ENCODE measurements around the gene ZNF44.
"Not testable (repeated sequence)": the region's sequence is repeated elsewhere in the genome, so short reads cannot be mapped to it uniquely, and the experiment has no call there.

Gene ZNF44

GRCh38 chr19:12294249-12295158 lies at the start of gene ZNF44:
TSS of gene ZNF44 (minus strand) at chr19:12294883. CDS start at chr19:12294694, 189 bp downstream.
- H3K4me1 ChIP-seq (ENCODE audit: control insufficient read depth, low read depth, low read length), result peaks cover 3% of the 10 kb centered on the region

DNA sequence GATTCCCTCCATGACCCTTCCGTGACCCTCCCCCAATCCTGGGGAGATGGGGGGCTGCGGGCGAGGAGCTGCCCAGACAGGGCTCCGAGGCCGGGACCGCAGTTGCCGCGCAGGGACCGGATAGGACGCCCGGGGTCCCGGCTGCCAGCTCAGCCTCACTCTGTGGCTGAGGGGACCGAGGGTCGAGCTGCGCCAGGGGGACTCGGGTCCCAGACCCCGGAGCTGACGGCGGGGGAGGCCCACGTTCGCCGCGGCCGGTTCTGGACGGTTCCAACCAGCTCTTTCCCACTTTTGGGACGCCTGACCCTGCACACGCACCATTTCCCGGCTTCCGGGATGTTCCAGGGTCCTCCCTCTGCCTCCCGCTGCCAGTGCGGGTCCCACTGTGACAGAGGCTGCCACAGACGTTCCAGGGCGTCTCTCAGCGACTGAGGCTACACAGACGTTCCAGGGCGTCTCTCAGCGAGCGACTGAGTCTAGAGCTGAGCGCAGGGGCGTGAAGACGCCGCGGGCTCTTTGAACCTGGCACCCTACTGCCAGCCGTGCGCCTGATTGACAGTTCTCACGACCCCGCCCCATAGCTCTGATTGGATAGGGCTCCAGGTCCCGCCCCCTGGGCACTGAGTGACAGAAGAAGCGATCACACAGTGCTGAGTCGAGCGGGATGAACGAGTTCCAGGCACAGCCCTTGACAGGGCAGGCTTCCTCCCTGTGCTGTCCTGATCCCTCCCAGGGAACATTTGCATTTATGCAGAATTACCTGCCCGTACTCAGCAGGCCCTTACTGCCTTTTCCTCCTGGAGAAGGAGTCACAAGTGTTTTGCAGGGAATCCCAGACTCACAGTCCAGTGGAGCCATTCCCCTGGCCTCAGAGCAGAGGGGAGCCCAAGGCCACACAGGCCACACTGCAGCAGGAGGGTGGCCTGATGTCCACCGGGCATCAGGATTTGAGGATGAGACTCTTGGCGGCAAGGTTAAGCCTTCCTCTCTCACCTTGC lies 38.8 kb upstream of the ZNF44 start, which contains the start of gene ZNF563:
Gene ZNF563 (minus strand): TSS at position 472 of the 998 bp plus-strand sequence. CDS start 151 bp downstream, at position 321.
- peak within 1 kb of the TSS; percentile 70 for H3K4me3 ChIP-seq (ENCODE audit: low read length)
- H3K9me3 ChIP-seq (ENCODE audit: control insufficient read depth, low read depth, low read length), result no peaks in the 10 kb centered on the region
- peaks cover 10% of the 10 kb centered on the region for H3K4me1 ChIP-seq (ENCODE audit: control insufficient read depth, low read depth, low read length)
- H3K36me3 ChIP-seq (ENCODE audit: control insufficient read depth, low read depth, low read length), result no peaks in the 10 kb centered on the region
- H3K27me3 ChIP-seq (ENCODE audit: control insufficient read depth, insufficient read depth, low read length), result peaks cover 16% of the 10 kb centered on the region
- peak within 1 kb of the TSS; percentile 28 for H3K9ac ChIP-seq (ENCODE audit: low read length)
- no peak within 1 kb of the TSS for H3K27ac ChIP-seq (ENCODE audit: low read length)

More at GRCh38 chr19:12294249-12295158, at the start of gene ZNF44:
- Histone ChIP-seq H3K27ac (ENCODE audit: low read length) (no peak within 1 kb of the TSS), H3K27me3 (ENCODE audit: control insufficient read depth, insufficient read depth, low read length) (no peaks in the 10 kb centered on the region), H3K9ac (ENCODE audit: low read length) (peak within 1 kb of the TSS; percentile 55), H3K4me3 (ENCODE audit: low read length) (peak within 1 kb of the TSS; percentile 87), H3K9me3 (ENCODE audit: control insufficient read depth, low read depth, low read length) (no peaks in the 10 kb centered on the region), H3K36me3 (ENCODE audit: control insufficient read depth, low read depth, low read length) (no peaks in the 10 kb centered on the region)

- Histone ChIP-seq H3K27ac (ENCODE audit: low read length) (no peak overlapping the region), H3K4me1 (ENCODE audit: control insufficient read depth, low read depth, low read length) (peaks cover 10% of the 10 kb centered on the region), H3K27me3 (ENCODE audit: control insufficient read depth, insufficient read depth, low read length) (peaks cover 16% of the 10 kb centered on the region), H3K9ac (ENCODE audit: low read length) (no peak overlapping the region), H3K36me3 (ENCODE audit: control insufficient read depth, low read depth, low read length) (no peaks in the 10 kb centered on the region), H3K9me3 (ENCODE audit: control insufficient read depth, low read depth, low read length) (no peaks in the 10 kb centered on the region), H3K4me3 (ENCODE audit: low read length) (no peak overlapping the region)
Observed at GRCh38 chr19:12331211-12331941, 36.7 kb upstream of the ZNF44 start.

DNA sequence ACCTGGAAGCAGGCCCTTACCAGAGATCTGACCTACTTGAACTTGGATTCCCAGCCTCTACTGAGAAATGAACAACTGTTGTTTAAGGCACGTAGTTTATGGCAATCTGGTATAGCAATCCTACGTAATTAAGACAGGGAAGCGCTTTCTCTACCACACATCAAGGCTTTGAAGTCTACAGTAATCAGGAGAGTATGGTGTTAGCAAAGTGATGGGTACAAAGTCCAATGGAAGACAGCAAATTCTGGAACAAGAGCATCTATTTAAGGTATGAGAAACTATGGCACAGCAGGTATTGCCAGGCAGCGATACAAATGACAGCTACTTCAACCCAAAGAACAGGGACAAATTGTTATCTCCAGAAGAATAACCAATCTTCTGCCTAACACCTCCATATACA lies 35.7 kb upstream of the ZNF44 start:
- Histone ChIP-seq H3K36me3 (ENCODE audit: control insufficient read depth, low read depth, low read length) (no peaks in the 10 kb centered on the region), H3K4me1 (ENCODE audit: control insufficient read depth, low read depth, low read length) (peaks cover 10% of the 10 kb centered on the region), H3K4me3 (ENCODE audit: low read length) (no peak overlapping the region), H3K27ac (ENCODE audit: low read length) (no peak overlapping the region), H3K9me3 (ENCODE audit: control insufficient read depth, low read depth, low read length) (no peaks in the 10 kb centered on the region), H3K27me3 (ENCODE audit: control insufficient read depth, insufficient read depth, low read length) (peaks cover 16% of the 10 kb centered on the region), H3K9ac (ENCODE audit: low read length) (no peak overlapping the region)

GRCh38 chr19:12325690-12326089 lies 31.0 kb upstream of the ZNF44 start:
- Histone ChIP-seq H3K36me3 (ENCODE audit: control insufficient read depth, low read depth, low read length) (no peaks in the 10 kb centered on the region), H3K27me3 (ENCODE audit: control insufficient read depth, insufficient read depth, low read length) (no peaks in the 10 kb centered on the region), H3K27ac (ENCODE audit: low read length) (no peak overlapping the region), H3K4me3 (ENCODE audit: low read length) (no peak overlapping the region), H3K9ac (ENCODE audit: low read length) (no peak overlapping the region), H3K4me1 (ENCODE audit: control insufficient read depth, low read depth, low read length) (no peaks in the 10 kb centered on the region), H3K9me3 (ENCODE audit: control insufficient read depth, low read depth, low read length) (peaks cover 9% of the 10 kb centered on the region)

- H3K9me3 ChIP-seq (ENCODE audit: control insufficient read depth, low read depth, low read length), result peaks cover 9% of the 10 kb centered on the region
- no peaks in the 10 kb centered on the region for H3K27me3 ChIP-seq (ENCODE audit: control insufficient read depth, insufficient read depth, low read length)
- H3K36me3 ChIP-seq (ENCODE audit: control insufficient read depth, low read depth, low read length), result no peaks in the 10 kb centered on the region
Observed at GRCh38 chr19:12318782-12319413, 24.2 kb upstream of the ZNF44 start.

GRCh38 chr19:12314553-12314952 lies 19.9 kb upstream of the ZNF44 start:
- Histone ChIP-seq H3K36me3 (ENCODE audit: control insufficient read depth, low read depth, low read length) (no peaks in the 10 kb centered on the region), H3K4me1 (ENCODE audit: control insufficient read depth, low read depth, low read length) (no peaks in the 10 kb centered on the region), H3K9ac (ENCODE audit: low read length) (no peak overlapping the region), H3K4me3 (ENCODE audit: low read length) (no peak overlapping the region), H3K9me3 (ENCODE audit: control insufficient read depth, low read depth, low read length) (no peaks in the 10 kb centered on the region), H3K27ac (ENCODE audit: low read length) (no peak overlapping the region), H3K27me3 (ENCODE audit: control insufficient read depth, insufficient read depth, low read length) (no peaks in the 10 kb centered on the region)

More at GRCh38 chr19:12318782-12319413, 24.2 kb upstream of the ZNF44 start:
- Histone ChIP-seq H3K27ac (ENCODE audit: low read length) (no peak overlapping the region), H3K4me1 (ENCODE audit: control insufficient read depth, low read depth, low read length) (no peaks in the 10 kb centered on the region), H3K4me3 (ENCODE audit: low read length) (no peak overlapping the region), H3K9ac (ENCODE audit: low read length) (no peak overlapping the region)

GRCh38 chr19:12308891-12309290 lies 14.2 kb upstream of the ZNF44 start:
- H3K27me3 ChIP-seq (ENCODE audit: control insufficient read depth, insufficient read depth, low read length); H3K27ac ChIP-seq (ENCODE audit: low read length); H3K4me1 ChIP-seq (ENCODE audit: control insufficient read depth, low read depth, low read length); H3K36me3 ChIP-seq (ENCODE audit: control insufficient read depth, low read depth, low read length); H3K9ac ChIP-seq (ENCODE audit: low read length); H3K4me3 ChIP-seq (ENCODE audit: low read length); H3K9me3 ChIP-seq (ENCODE audit: control insufficient read depth, low read depth, low read length): not testable (repeated sequence)

- Histone ChIP-seq H3K4me3 (ENCODE audit: low read length) (peak overlapping the region; percentile 87), H3K4me1 (ENCODE audit: control insufficient read depth, low read depth, low read length) (peaks cover 3% of the 10 kb centered on the region), H3K27me3 (ENCODE audit: control insufficient read depth, insufficient read depth, low read length) (no peaks in the 10 kb centered on the region), H3K9ac (ENCODE audit: low read length) (no peak overlapping the region), H3K27ac (ENCODE audit: low read length) (no peak overlapping the region), H3K9me3 (ENCODE audit: control insufficient read depth, low read depth, low read length) (no peaks in the 10 kb centered on the region), H3K36me3 (ENCODE audit: control insufficient read depth, low read depth, low read length) (no peaks in the 10 kb centered on the region)
Observed at GRCh38 chr19:12295191-12295590, 508 bp upstream of the ZNF44 start.

DNA sequence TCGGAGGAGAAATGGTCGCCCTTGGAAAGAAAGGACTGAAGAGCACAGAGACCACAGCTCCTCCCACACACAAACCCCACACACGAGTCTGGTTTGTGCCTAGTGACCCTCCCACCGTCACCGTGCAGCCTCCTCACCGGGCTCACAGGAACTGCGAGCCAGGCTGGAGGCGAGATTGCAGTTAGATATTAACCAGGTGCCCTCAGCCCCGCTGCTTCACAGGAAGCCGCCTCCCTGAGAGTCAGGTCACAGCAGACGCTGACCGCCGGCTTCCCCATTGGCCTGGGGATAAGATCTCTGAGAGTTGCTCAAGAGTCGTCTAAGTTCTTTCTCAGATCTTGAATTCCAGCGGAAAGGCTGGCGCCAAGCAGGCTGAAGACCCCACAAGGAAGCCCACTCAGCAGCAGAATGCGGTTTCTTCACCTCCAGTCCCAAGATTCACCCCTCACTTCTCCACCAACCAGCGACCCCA lies 870 bp downstream of the ZNF44 start:
- Histone ChIP-seq H3K9me3 (ENCODE audit: control insufficient read depth, low read depth, low read length) (no peaks in the 10 kb centered on the region), H3K27ac (ENCODE audit: low read length) (no peak overlapping the region), H3K9ac (ENCODE audit: low read length) (peak overlapping the region; percentile 55), H3K4me1 (ENCODE audit: control insufficient read depth, low read depth, low read length) (peaks cover 3% of the 10 kb centered on the region), H3K27me3 (ENCODE audit: control insufficient read depth, insufficient read depth, low read length) (no peaks in the 10 kb centered on the region), H3K4me3 (ENCODE audit: low read length) (peak overlapping the region; percentile 87), H3K36me3 (ENCODE audit: control insufficient read depth, low read depth, low read length) (no peaks in the 10 kb centered on the region)

All from iPS-18a (cell line).